Immature natural killer cell (primary cell): Measurements from ENCODE around the gene ADAMTS6. TPM values are rescaled to one million over a fixed set of nuclear protein-coding genes. Genes with fewer than 3 reads are reported as not detected.

Experiments used
- DNase-seq, 3 donors: peaks; one replicate each; pipeline ENCODE4 v3.0.0; 2022; ENCODE audit warnings: mixed read lengths in 1 of 3
- H3K27ac Mint-ChIP-seq, 6 donors: one replicate each; pipeline ENCODE4 v1.8.0; 2020; ENCODE audit warnings: mixed read lengths in 6 of 6, mild to moderate bottlenecking in 5 of 6, inconsistent platforms in 4 of 6, moderate library complexity in 3 of 6
- H3K27me3 Mint-ChIP-seq, 3 donors: one replicate each; pipeline ENCODE4 v1.8.0; 2020 to 2021; ENCODE audit warnings: low read depth in 3 of 3, mild to moderate bottlenecking in 3 of 3, mixed read lengths in 3 of 3, moderate library complexity in 3 of 3, inconsistent platforms in 1 of 3
- H3K36me3 Mint-ChIP-seq, 3 donors: one replicate each; pipeline ENCODE4 v1.8.0; 2020; ENCODE audit warnings: mixed read lengths in 3 of 3, inconsistent platforms in 2 of 3, mild to moderate bottlenecking in 2 of 3
- H3K4me1 Mint-ChIP-seq, 2 donors: one replicate each; pipeline ENCODE4 v1.8.0; 2020; ENCODE audit warnings: inconsistent platforms in 2 of 2, mild to moderate bottlenecking in 2 of 2, mixed read lengths in 2 of 2, moderate library complexity in 1 of 2
- H3K4me3 Mint-ChIP-seq, 5 donors: one replicate each; pipeline ENCODE4 v1.8.0; 2020; ENCODE audit warnings: mild to moderate bottlenecking in 5 of 5, mixed read lengths in 5 of 5, inconsistent platforms in 3 of 5, moderate library complexity in 3 of 5
- H3K9me3 Mint-ChIP-seq, 6 donors: one replicate each; pipeline ENCODE4 v1.8.0; 2020; ENCODE audit warnings: mild to moderate bottlenecking in 6 of 6, mixed read lengths in 6 of 6, inconsistent platforms in 4 of 6, moderate library complexity in 3 of 6
- polyA plus RNA-seq, 3 donors: library from polyadenylated mRNA; unstranded; fragments of 300-500 nt; fragmentation: Illumina TruSeq; gene quantifications; one replicate each; pipeline ENCODE4 v1.2.3, GENCODE V29; 2021

Gene ADAMTS6
- polyA plus RNA-seq, 3 donors from 2014 or later = not detected

- H3K4me1 Mint-ChIP-seq = no peaks in the 10 kb centered on the region
- peaks cover 0 to under 1% (median 0%) of the 10 kb centered on the region in 3 donors for H3K36me3 Mint-ChIP-seq
- peaks cover 0 to 9% (median 4%) of the 10 kb centered on the region in 6 donors for H3K9me3 Mint-ChIP-seq
- no peak overlapping the region for H3K27ac Mint-ChIP-seq
- H3K27me3 Mint-ChIP-seq = peaks cover 2 to 7% (median 2%) of the 10 kb centered on the region in 3 donors
- no peak for DNase-seq
- no peak overlapping the region for H3K4me3 Mint-ChIP-seq
Observed at GRCh38 chr5:65113771-65114170, 367.9 kb downstream of the ADAMTS6 start.

GRCh38 chr5:65111961-65112658 lies 369.6 kb downstream of the ADAMTS6 start:
- no peak for DNase-seq
- Mint-ChIP-seq H3K27me3 (peaks cover 2 to 4% (median 2%) of the 10 kb centered on the region in 3 donors), H3K36me3 (no peaks in the 10 kb centered on the region), H3K9me3 (no peaks in the 10 kb centered on the region), H3K4me3 (no peak overlapping the region), H3K27ac (no peak overlapping the region), H3K4me1 (no peaks in the 10 kb centered on the region)

- Mint-ChIP-seq H3K4me3 (no peak overlapping the region), H3K9me3 (no peaks in the 10 kb centered on the region), H3K4me1 (peaks cover 13% of the 10 kb centered on the region in 2 donors), H3K27me3 (peaks cover 0 to 2% (median 2%) of the 10 kb centered on the region in 3 donors), H3K27ac (no peak overlapping the region), H3K36me3 (no peaks in the 10 kb centered on the region)
- no peak for DNase-seq
Observed at GRCh38 chr5:65108786-65109743, 372.7 kb downstream of the ADAMTS6 start.

- Mint-ChIP-seq H3K27ac (peak overlapping the region in 3 of 6 donors; percentile 38 to 78 (median 51)), H3K27me3 (peaks cover 0 to under 1% (median 0%) of the 10 kb centered on the region in 3 donors), H3K4me3 (peak overlapping the region in 2 of 5 donors; percentile 34 to 49), H3K36me3 (no peaks in the 10 kb centered on the region), H3K9me3 (no peaks in the 10 kb centered on the region), H3K4me1 (peaks cover 27 to 29% of the 10 kb centered on the region in 2 donors)
- DNase-seq = no peak
Observed at GRCh38 chr5:65105301-65105700, 376.4 kb downstream of the ADAMTS6 start.

GRCh38 chr5:65104831-65105230 lies 376.9 kb downstream of the ADAMTS6 start:
- Mint-ChIP-seq H3K4me1 (peaks cover 27 to 29% of the 10 kb centered on the region in 2 donors), H3K36me3 (no peaks in the 10 kb centered on the region), H3K27ac (peak overlapping the region in 3 of 6 donors; percentile 38 to 78 (median 51)), H3K4me3 (peak overlapping the region in 3 of 5 donors; percentile 9 to 49 (median 34)), H3K27me3 (no peaks in the 10 kb centered on the region), H3K9me3 (no peaks in the 10 kb centered on the region)
- no peak for DNase-seq

GRCh38 chr5:65103756-65104440 lies 377.8 kb downstream of the ADAMTS6 start:
- Mint-ChIP-seq H3K4me1 (peaks cover 27 to 29% of the 10 kb centered on the region in 2 donors), H3K9me3 (no peaks in the 10 kb centered on the region)
- no peak for DNase-seq

GRCh38 chr5:65102976-65103711 lies 378.6 kb downstream of the ADAMTS6 start:
- H3K4me3 Mint-ChIP-seq = peak overlapping the region; percentile 80 to 93 (median 88)
- no peaks in the 10 kb centered on the region for H3K36me3 Mint-ChIP-seq
- DNase-seq = peak; percentile 55 to 63 (median 60)
- H3K4me1 Mint-ChIP-seq = peaks cover 27 to 29% of the 10 kb centered on the region in 2 donors
- H3K27me3 Mint-ChIP-seq = peaks cover 0 to 2% (median 1%) of the 10 kb centered on the region in 3 donors
- no peaks in the 10 kb centered on the region for H3K9me3 Mint-ChIP-seq
- peak overlapping the region; percentile 73 to 93 (median 84) for H3K27ac Mint-ChIP-seq

More at GRCh38 chr5:65103756-65104440, 377.8 kb downstream of the ADAMTS6 start:
- Mint-ChIP-seq H3K4me3 (peak overlapping the region; percentile 72 to 81 (median 80)), H3K27ac (peak overlapping the region; percentile 35 to 92 (median 84)), H3K36me3 (no peaks in the 10 kb centered on the region), H3K27me3 (no peaks in the 10 kb centered on the region)

GRCh38 chr5:65102371-65102975 lies 379.2 kb downstream of the ADAMTS6 start:
- Mint-ChIP-seq H3K36me3 (no peaks in the 10 kb centered on the region), H3K27ac (peak overlapping the region; percentile 73 to 93 (median 90)), H3K4me1 (peaks cover 27 to 29% of the 10 kb centered on the region in 2 donors), H3K9me3 (no peaks in the 10 kb centered on the region), H3K27me3 (peaks cover 0 to 2% (median 1%) of the 10 kb centered on the region in 3 donors), H3K4me3 (peak overlapping the region; percentile 80 to 93 (median 88))
- no peak for DNase-seq

- Mint-ChIP-seq H3K4me3 (peak overlapping the region in 4 of 5 donors; percentile 11 to 92 (median 86)), H3K27me3 (peaks cover 0 to 2% (median 1%) of the 10 kb centered on the region in 3 donors), H3K36me3 (no peaks in the 10 kb centered on the region), H3K27ac (peak overlapping the region in 3 of 6 donors; percentile 56 to 91 (median 84)), H3K4me1 (peaks cover 27 to 29% of the 10 kb centered on the region in 2 donors), H3K9me3 (no peaks in the 10 kb centered on the region)
- DNase-seq = no peak
Observed at GRCh38 chr5:65101632-65102100, 380.1 kb downstream of the ADAMTS6 start.

- peak in 2 of 3 donors; percentile 6 to 10 for DNase-seq
- Mint-ChIP-seq H3K27ac (peak overlapping the region in 3 of 6 donors; percentile 7 to 56 (median 26)), H3K4me1 (peaks cover 27 to 29% of the 10 kb centered on the region in 2 donors), H3K9me3 (no peaks in the 10 kb centered on the region), H3K4me3 (peak overlapping the region in 4 of 5 donors; percentile 11 to 85 (median 44)), H3K27me3 (peaks cover 0 to 2% (median 1%) of the 10 kb centered on the region in 3 donors), H3K36me3 (no peaks in the 10 kb centered on the region)
Observed at GRCh38 chr5:65100911-65101631, 380.6 kb downstream of the ADAMTS6 start.
